Esophagus muscularis mucosa (tissue), 3 donors: ENCODE measurements around the gene PRKACB.

Source experiments
- CTCF ChIP-seq, 3 experiments: fragments of 200-600 bp in 2 of 3; fragments of 450-650 bp in 1 of 3; sonication (generic) in 2 of 3; IDR thresholded peaks; one replicate each; pipeline ENCODE4 v1.5.1; 2017 to 2019; ENCODE audit warnings: antibody characterized with exemption in 3 of 3, mild to moderate bottlenecking in 2 of 3, moderate library complexity in 1 of 3
- POLR2A ChIP-seq: fragments of 450-650 bp; IDR thresholded peaks from one replicate; pipeline ENCODE4 v1.6.1; 2017; ENCODE audit warnings: antibody characterized with exemption, moderate library complexity, mild to moderate bottlenecking, low read depth
- POLR2AphosphoS5 ChIP-seq, 2 donors: sonication (generic); formaldehyde crosslinking; IDR thresholded peaks; one replicate each; pipeline ENCODE4 v1.6.1; 2017; ENCODE audit warnings: antibody characterized with exemption in 2 of 2

DNA sequence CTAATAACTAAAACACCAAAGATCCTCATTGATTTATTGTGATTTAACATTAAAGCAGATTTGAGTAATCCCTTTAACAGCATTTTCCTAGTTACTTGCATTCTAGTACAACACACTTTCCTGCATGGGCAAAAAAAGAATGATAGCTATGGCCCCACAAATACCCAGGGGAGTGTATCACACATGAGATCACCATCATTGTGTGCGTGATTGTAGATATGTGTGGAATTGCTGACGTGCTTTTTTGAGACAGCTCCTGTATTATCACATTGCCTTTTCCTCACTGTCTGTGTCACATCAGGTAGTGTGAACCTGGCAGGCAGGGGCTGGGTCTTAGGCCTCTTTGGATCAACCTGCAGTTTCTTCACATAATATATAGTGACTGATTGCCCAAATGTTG, 109.0 kb downstream of the PRKACB start:
- TF ChIP-seq POLR2A = no peak
- TF ChIP-seq CTCF (IDR thresholded peaks at IDR 0.05) = no peak
- TF ChIP-seq POLR2AphosphoS5 (IDR thresholded peaks at IDR 0.05) = no peak
